ENCODE measurements around the gene CIT.
A peak's percentile ranks its signal among the peaks of the same experiment; 100 is the strongest.
"Not testable (repeated sequence)": the region's sequence is repeated elsewhere in the genome, so short reads cannot be mapped to it uniquely, and the experiment has no call there.

CIT gene, protein sequence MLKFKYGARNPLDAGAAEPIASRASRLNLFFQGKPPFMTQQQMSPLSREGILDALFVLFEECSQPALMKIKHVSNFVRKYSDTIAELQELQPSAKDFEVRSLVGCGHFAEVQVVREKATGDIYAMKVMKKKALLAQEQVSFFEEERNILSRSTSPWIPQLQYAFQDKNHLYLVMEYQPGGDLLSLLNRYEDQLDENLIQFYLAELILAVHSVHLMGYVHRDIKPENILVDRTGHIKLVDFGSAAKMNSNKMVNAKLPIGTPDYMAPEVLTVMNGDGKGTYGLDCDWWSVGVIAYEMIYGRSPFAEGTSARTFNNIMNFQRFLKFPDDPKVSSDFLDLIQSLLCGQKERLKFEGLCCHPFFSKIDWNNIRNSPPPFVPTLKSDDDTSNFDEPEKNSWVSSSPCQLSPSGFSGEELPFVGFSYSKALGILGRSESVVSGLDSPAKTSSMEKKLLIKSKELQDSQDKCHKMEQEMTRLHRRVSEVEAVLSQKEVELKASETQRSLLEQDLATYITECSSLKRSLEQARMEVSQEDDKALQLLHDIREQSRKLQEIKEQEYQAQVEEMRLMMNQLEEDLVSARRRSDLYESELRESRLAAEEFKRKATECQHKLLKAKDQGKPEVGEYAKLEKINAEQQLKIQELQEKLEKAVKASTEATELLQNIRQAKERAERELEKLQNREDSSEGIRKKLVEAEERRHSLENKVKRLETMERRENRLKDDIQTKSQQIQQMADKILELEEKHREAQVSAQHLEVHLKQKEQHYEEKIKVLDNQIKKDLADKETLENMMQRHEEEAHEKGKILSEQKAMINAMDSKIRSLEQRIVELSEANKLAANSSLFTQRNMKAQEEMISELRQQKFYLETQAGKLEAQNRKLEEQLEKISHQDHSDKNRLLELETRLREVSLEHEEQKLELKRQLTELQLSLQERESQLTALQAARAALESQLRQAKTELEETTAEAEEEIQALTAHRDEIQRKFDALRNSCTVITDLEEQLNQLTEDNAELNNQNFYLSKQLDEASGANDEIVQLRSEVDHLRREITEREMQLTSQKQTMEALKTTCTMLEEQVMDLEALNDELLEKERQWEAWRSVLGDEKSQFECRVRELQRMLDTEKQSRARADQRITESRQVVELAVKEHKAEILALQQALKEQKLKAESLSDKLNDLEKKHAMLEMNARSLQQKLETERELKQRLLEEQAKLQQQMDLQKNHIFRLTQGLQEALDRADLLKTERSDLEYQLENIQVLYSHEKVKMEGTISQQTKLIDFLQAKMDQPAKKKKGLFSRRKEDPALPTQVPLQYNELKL (N-terminal part only)

DNA sequence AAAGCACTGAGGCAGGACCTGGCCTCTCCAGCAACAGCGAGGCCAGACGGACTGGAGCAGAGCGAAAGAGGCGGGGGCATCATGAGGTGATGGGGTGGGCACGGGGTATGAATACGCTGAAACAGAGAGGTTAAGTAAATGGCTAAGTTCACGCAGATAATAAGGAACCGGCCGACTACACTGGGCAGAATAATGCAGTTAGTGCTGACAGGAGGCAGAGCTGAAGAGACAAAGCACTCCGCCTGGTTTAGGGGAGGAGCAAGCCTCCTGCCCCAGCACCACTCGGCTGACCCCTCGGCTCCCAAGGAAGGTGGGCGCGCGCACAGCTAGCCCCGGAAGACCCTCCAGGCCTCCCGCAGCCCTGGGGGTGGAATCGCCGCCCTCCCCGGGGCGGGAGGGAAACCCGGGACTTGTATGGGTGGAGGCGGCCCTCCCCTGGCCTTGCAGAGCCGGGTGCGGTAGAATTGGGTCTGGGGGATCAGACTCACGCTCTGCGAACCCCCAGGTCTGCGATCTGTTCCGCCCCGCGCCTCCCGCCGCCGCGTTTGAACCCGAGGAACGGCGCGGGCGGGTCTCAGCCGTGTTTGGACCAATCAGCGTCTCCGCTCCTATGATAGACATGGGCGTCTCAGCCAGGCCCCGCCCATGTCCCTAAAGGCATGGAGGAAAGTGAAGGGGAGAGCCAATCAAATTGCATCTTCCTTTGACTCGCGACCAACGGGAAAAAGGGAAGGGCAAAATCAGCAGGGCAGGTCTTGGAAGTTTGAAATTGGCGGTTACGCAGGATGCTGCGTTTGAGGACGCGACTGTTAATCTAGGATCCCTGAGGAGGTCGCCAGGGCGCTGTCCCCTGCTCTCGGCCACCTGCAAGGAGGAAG, at the start of gene CIT:
CIT (minus strand) TSS at position 560 of the 878 bp plus-strand sequence. CDS start 1,152 bp downstream, outside the sequence.
- DNase-seq (ENCODE audit: low spot score), result peak; percentile 99

DNA sequence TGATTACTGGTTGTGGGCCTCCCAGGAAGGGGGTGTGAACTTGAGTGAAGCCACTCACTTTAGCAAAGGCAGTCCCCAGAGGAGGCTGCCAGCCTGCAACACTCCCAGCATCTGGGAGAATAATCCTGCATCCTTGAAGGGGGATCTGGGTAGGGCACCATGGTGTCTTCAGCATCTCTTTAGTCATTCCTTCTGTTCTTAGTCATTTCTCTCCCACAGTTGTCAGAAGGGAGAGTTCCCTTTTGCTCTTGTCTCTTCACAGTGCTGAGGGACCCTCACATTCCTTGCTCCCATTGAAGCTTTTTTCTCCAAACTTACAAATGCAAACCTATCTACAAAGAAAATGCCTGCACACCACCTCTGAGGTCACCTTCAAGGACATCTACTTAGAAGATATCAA, 48.1 kb upstream of the CIT start:
- DNase-seq (ENCODE audit: low spot score), result no peak

DNA sequence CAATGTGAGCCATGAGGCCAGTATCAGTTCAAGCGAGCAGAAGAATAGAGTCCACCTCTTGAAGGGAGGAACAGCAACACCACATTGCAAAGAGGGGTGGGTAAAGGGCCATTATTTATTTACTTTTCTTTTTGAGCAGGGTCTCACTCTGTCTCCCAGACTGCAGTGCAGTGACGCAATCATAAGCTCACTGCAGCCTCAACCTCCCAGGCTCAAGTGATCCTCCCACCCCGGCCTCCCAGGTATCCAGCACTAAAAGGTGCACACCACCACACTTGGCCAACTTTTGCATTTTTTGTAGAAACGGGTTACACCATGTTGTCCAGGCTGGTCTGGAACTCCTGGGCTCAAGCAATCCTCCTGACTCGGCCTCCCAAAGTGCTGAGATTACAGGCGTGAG, 42.9 kb upstream of the CIT start:
- no peak for DNase-seq (ENCODE audit: low spot score)

DNA sequence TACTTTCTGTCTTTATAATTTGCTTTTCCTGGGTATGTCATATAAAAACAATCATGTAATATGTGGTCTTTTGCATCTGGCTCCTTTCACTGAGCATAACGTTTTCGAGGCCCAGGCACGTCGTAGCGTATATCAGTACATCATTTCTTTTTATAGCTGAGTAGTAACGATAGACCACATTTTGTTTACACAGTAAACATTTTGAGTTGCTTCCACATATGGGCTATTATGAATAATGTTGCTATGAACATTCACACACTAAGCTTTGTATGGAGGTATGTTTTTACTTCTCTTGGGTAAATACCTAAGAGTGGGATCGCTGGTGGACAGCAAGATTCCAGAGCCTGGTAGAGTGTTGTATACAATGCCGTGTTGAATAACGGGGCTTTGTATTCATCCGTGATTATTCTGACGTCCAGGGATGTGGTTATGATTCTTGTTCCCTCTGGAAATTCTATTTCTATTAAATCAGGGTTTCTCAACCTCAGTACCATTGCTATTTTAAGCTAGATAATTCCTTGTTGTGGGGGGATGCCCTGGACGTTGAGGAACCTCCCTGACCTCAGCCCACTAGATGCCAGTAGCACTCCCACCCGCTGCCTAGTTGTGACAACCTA, 38.9 kb upstream of the CIT start:
- DNase-seq (ENCODE audit: low spot score), result no peak

DNA sequence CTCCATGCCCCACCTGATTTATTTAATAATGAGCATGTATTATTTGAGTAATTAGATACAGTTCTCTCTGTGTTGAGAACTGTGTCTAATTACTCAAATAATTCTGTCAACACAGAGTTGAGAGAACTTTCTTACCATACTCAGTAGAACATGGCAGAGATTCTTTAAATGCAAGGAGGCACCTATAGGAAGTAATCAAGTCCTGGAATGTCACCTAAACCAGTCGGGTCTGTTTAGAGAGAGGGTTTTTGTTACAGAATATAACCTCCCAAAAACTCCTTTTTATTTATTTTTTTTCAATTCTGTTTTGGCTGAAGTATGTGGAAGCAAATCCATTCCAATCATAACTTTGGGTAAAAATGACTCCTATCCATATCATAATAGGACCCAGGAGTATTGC, 37.5 kb upstream of the CIT start:
- DNase-seq (ENCODE audit: low spot score), result no peak

DNA sequence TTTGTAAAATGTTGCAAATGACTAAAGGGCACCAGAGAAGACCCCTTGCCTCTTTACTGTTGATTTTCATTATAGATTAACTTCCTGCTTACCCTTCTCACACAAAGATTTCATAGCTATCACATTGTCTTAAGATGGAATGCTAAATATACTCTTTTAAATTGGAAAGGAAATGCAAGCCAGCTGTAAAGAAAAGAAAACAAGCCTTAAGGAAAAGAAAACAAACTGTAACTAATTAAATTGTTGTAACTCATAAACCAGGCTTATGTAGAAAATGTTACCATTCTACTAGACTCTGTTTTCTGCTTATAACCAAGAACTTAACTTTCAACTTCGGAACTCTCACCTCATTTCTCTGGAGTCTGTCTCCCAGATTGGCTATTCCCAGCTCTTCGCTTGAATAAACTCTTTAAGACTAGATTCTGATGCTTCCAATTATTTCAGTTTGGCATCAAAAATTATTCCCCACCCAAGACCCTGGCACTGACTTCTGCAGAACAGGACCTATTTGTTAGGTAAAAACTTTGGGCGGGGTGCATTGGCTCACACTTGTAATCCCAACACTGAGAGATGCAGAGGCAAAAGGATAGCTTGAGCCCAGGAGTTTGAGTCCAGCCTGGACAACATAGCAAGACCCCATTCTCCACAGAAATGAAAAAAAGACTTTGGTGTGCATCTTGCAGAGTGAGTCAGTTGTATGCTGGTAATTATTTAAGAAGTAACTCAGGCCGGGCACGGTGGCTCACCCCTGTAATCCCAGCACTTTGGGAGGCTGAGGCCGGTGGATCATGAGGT, 36.6 kb upstream of the CIT start:
- DNase-seq (ENCODE audit: low spot score), result no peak

DNA sequence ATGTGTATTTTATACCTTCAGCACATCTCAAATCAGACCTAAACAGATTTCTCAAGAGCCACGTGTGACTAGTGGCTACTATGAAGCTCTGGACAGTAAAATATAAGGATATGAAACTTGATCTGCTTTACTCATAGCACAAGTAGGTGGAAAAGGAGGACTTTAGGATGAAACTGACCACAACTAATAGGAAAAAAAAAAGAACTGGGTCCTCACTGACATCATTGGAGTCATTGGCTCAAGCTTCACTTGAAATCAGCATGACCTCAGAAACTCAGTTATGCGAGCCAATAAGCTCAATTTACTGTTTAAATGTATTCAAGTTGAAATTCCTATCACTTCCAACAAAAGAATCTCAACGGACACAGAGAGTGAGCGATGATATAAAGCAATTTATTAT, 34.1 kb upstream of the CIT start:
- no peak for DNase-seq (ENCODE audit: low spot score)

DNA sequence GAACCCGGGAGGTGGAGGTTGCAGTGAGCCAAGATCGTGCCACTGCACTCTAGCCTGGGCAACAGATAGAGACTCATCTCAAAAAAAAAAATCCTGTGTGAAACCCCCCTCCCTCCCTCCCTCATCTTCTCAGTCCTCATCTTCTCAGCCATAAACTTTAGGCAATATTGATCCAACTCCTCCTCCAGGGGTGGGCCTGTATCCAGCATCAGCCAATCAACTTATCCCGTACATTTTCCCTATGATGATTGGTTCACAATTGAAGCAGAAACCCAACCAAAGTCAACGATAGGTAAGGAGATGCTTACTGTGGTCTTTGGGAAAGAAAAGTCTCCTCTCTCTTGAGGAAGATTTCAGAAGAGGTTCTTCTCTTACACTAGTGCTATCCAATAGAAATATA, 33.5 kb upstream of the CIT start:
- no peak for DNase-seq (ENCODE audit: low spot score)

DNA sequence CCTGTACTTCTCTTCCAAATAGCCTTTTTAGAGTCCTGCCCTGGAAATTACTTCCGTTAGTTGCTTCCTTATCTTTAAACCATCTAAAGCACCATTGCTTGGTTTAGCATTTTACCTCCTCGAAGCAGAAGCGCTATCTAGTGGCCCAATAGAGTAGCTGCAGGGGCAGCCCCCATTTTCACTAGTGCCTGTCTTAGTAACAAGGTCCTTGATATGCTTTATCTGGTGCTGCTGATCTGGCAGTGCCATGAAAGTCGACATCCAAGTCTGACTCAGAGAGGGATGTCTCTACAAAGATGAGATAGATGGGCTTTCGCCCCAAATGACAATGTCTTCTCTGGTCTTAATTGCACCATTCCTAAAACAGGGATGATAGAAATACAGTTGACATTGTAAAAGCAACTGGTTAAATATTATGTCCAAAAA, 25.0 kb upstream of the CIT start:
- peak; percentile 76 for DNase-seq (ENCODE audit: low spot score)

DNA sequence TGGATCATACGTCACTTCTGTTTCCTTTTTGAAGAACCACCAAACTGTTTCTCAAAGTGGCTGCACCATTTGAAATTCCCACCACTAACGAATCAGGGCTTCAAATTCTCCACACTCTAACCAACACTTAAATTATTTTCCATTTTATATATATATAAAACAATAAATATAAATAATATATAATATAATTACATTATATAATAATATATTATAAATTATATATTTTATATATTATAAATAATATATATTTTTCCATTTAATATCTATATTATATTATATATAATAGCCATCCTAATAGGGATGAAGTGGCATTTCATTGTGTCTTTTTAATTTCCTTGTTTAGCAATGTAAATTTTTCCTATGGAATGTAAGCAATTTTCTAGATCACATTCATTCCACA, 24.6 kb upstream of the CIT start:
- DNase-seq (ENCODE audit: low spot score), result no peak

DNA sequence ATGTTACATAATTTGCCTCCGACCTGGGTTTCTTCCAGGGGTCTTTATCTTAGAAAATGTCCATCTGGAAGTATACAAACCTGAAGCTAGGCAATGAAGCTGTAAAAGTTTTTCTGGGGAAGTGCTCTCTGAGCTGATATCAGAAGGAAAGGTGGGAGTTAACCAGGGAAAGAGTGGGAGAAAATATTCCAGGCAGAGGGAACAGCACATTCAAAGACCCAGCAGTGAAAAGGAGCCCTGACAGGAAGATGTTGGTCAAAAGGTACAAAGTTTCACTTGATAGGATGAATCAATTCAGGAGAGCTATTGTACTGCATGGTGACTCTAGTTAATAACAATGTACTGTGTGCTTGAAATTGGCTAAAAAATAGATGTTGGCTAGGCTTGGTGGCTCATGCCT, 17.8 kb upstream of the CIT start:
- no peak for DNase-seq (ENCODE audit: low spot score)

DNA sequence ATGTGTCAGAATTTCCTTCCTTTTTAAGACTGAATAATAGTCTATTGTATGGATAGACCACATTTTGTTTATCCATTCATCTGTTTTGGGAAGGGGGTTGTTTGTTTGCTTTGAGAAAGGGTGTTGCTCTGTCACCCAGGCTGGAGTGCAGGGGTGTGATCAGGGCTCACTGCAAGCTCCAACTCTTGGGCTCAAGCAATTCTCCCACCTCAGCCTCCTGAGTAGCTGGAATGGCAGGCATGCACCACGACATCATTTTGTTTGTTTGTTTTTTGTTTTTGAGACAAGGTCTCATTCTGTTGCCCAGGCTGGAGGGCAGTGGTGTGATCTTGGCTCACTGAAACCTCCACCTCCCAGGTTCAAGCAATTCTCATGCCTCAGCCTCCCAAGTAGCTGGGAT, 15.5 kb upstream of the CIT start:
- not testable (repeated sequence) for DNase-seq (ENCODE audit: low spot score)

DNA sequence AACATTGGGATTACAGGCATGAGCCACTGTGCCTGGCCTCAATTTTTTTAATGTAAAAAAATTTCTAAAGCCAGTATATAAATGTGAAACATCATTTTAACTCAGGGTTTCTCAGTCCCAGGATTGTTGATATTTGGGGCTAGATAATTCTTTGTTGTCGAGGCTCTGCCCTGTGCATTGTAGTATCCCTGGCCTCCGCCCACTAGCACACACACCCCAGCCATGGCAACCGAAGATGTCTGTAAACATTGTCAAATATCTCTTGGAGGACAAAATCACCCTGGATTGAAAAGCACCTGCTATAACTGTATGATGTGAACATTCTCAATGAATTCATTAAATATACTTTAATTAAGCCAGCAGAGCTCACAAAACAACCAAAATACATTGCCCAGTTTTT, 8.4 kb upstream of the CIT start:
- no peak for DNase-seq (ENCODE audit: low spot score)

DNA sequence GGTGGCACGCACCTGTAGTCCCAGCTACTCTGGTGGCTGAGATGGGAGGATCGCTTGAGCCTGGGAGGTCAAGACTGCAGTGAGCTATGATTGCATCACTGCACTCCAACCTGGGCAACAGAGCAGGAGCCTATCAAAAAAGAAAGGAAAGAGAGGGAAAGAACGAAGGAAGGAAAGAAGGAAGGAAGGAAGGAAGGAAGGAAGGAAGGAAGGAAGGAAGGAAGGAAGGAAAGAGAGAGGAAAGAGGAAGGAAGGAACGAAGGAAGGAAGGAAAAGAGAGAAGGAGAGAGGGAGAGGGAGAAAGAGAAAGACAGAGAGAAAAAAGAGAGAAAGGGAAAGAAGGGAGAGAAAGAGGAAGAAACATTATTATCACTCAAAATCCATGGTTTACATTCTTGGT, 6.7 kb upstream of the CIT start:
- DNase-seq (ENCODE audit: low spot score), result not testable (repeated sequence)

DNA sequence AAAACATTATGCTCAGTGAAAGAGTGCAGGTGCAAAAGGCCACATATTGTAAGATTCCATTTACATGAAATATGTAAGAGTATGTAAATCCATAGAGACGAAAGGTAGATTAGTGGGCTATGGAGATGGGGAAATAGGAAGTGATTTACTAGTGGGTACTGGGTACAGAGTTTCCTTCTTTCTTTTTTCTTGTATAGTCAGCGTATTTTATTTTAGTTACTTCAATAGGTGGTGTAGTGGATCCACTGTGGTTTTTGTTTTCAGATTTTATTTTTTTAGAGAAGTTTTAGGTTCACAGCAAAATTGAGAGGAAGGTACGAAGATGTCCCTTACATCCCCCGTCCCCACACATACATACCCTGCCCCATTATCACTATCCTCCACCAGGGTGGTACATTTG, 6.1 kb upstream of the CIT start:
- no peak for DNase-seq (ENCODE audit: low spot score)

DNA sequence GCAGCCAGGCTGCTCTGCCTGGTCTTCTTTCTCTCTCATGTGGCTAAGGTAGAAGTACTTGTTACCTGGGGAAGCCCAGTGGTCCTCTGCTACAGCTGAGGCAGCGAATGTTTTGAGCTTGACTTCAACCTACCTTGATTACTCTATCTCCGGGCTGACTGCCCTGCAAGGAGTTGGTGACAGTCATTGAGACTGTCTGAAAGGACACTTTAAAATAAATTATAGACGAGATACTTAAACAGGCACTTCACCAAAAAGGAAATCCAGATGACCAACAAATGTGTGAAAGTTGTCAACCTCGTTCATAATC, 474 bp upstream of the CIT start:
- DNase-seq (ENCODE audit: low spot score), result no peak

DNA sequence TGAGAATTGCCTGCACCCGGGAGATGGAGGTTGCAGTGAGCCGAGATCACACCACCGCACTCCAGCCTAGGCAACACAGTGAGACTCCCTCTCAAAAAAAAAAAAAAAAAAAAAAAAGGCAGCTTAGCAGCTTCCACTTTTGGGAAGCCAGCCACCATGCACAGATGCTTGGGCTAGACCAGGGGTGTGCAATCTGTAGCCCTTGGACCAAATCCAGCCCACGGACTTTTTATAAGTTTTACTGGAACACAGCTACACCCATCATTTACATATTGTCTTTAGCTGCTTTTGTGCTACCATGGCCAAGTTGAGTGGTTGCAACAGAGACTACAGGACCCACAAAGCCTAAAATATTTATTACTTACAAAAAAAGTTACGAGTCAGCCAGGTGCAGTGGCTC, 6.7 kb downstream of the CIT start:
- no peak for DNase-seq (ENCODE audit: low spot score)

DNA sequence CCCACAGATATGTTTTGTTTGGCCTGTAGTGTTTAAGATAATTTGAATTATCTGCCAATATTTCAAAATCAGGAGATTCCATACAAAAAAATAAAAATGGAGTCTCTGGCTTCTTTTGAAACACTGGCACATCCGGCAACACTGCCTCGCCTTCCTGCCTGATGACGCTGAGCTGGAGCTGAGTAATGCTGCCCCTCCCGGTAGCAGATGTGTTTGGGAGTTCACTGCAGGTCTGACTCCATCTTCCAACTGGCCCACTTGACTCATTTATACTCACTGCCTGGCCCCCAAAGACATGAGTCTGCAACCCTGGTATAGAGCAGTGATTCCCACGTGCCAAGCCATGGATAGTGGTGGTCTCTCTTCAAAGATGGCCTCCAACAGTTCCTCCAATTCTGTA, 7.4 kb downstream of the CIT start:
- peak; percentile 89 for DNase-seq (ENCODE audit: low spot score)

DNA sequence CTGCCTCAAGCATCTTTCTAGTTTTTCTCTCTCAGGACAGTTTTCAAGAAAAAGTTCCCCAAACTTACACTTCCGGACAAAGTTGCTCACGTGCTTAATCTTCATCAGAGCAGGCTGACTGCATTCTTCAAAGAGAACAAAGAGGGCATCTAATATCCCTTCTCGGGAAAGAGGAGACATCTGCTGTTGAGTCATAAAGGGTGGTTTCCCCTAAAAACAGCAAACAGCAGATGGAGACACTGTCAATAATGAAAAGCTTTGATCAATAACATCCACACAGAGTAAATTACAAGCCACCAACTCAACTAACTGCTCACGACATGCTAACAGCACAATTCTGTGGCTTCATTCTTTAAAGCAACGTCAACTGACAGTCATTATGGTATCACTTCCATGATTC, 8.1 kb downstream of the CIT start:
- DNase-seq (ENCODE audit: low spot score), result peak; percentile 61

DNA sequence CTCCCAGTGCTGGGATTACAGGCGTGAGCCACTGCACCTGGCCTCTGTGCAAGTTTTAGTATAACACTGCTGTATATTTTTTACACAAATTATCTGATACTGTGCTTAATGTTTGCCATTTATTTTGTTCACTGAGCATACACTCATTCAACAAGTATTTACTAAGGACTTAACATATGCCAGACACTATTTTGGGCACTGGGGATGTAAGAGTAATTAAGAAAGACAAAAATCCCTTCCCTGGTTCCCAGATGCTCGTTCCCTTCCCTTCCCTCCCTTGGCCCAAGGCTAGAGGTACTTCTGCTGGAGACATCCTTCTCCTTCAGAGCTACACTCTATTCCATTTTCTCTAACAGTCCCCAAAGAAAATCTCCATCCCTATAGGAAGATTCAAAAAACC, 12.5 kb downstream of the CIT start:
- no peak for DNase-seq (ENCODE audit: low spot score)
